DLD1 (cell line): Measurements from ENCODE around the gene ISCA1.

ENCODE experiments used
- in situ Hi-C: cut with HindIII; loops from 2 replicates; pipeline ENCODE4 v1.10.0; 2017; ENCODE audit warnings: low sequenced_read_pairs

Gene ISCA1

DNA sequence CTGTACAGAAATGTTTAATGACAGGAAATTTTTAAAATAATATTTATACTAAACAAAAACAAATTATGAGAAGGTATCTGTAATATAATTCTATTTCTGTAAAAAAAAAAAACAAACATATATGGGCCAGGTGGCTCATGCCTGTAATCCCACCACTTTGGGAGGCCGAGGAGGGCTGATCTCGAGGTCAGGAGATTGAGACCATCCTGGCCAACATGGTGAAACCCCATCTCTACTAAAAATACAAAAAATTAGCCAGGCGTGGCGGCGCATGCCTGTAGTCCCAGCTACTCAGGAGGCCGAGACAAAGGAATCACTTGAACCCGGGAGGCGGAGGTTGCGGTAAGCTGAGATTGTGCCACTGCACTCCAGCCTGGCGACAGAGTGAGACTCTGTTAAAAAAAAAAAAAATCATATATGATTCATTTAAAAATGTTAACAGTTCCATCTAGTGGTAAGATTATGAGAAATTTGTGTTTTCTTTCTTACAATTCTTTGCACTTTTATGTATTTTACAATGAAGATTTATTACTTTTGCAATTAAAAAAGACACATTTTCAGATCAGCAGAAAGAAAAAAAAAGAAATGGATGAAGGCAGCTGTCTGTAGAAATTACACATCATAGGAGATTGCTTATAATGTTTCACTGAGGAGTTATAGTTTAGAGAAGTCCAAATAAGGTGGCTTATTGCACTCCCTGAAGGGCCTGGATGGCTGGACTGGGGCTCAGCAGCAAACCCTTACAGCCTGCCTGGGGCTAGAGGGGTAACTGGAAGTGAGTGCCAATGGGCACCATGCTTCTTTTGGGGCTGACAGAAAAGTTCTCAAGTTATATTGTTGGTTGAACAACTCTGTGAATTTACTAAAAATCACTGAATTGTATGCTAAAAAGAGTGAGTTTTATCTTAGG lies 43.2 kb downstream of the ISCA1 start:
- in situ Hi-C loops, result no loop called here

DNA sequence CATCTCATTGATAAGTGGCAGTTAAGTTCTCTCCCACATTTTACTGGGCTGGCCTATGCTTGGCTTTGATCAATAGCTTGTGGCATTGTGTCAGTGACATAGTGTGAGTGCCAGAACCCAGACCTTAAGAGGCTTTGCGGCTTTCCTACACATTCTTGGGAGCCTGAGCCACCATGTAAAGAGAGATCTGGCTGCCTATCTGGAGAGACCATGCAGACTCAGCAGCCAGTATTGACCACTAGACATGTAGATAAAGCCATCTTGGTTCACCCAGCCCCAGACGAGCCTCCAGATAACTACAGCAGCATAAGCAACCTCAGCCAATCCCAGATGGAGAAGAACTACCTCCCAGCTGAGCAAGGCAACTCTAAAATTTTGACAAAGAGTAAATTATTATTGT lies 51.5 kb downstream of the ISCA1 start:
- in situ Hi-C loops, result no loop called here

DNA sequence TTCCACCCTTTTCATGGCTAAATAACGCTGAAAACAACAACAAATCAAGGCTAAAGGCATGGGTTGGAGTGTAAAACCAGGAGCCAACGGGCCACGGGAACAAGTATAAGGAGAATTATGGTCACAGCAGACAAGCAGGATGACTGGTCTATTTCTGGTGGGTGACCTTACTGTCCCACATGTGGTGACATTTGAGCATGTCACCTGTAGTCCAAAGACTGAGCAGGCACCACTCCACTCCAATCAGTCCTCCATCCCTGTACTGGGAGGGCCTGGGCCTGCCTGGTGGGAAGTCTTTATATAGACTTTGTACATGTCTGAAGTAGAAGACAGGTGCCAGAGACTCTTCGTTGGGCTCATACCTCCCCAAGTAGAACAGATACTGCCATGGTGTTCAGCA lies 59.7 kb downstream of the ISCA1 start:
- in situ Hi-C loops, result no loop called here

DNA sequence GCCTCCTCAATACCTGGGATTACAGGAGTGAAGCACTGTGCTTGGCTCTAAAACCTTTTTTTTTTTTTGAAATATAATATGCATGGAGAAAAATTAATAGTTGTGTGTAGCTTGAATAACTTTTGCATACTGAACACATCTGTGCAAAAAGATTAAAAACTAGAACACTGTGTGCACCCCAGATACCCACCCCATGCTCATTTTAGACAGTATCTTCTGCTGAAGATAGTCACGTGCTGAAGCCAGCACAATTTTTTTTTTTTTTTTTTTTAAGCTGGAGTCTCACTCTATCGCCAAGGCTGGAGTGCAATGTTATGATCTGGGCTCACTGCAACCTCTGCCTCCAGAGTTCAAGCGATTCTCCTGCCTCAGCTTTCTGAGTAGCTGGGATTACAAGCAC lies 62.7 kb downstream of the ISCA1 start:
- in situ Hi-C loops, result no loop called here

DNA sequence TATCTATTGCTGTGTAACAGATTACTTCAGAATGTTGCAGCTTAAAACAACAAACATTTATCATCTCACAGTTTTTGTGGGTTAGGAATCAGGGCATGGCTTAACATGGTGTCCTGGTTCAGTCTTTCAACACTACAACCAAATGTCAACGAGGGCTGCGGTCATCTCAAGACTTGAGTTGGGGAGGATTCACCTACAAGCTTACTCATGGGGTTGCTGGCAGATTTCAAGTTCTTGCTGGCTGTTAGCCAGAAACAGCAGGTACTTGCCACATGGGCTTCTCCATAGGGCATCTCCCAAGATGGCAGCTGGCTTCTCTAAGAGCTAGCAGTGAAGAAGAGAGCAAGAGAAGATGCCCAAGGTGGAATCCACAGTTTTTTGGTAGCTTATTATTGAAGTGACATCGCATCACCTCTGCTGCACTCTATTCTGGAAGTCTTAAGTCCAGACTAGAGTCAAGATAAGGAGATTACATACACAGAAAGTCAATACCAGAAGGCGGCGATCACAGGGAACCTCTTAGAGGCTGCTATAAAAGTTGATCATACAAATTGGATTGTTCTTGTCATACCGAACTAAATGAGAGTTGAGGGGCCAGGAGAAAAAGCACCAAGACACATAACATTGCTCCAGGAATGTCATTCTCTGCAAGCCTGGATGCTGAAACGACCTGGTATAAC lies 65.1 kb downstream of the ISCA1 start:
- in situ Hi-C loops, result no loop called here
